ENCODE measurements around the gene XRCC3.
A peak's percentile ranks its signal among the peaks of the same experiment; 100 is the strongest.

XRCC3 gene

DNA sequence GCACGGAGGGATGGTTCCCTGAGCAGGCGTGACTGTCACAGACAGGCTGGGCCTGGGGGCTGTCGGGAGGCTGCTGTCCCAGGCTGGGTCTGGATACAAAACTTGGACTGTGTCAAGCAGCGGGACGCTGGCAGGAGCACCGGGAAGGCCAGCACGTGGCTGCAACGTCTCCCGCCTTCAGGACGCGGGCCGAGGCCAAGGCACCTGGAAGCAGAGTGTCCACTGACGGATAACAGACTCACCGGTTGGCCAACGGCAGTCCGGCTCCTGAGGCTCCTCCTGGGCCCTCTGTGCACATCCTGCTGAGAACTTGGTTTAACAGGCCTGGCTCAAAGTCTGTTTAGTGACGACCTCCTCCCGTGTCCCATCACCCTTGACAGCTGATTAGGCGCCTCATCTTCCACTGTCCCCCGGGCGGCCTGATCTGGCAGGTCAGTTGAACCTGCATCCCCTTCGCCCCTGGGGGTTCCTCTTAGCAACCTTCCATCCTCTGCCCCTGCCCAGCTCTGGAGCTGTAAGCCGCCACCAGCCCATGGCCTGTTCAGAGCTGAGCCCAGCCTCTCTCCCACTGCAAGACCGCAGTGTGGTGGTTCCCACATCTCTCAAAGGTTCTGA is 2.5 kb downstream of the XRCC3 start:
- no peak for DNase-seq
- intact Hi-C loops (cut with DNase I) = loop anchor here (10.0 kb wide), 1 partner anchor 138 kb away; no protein-coding TSS in a partner anchor

GRCh38 chr14:103711516-103712431 is 3.5 kb downstream of the XRCC3 start:
- intact Hi-C loops (cut with DNase I) = loop anchor here (10.0 kb wide), 1 partner anchor 137 kb away; no protein-coding TSS in a partner anchor
- DNase-seq = peak in 27 of 42 donors; percentile 25 to 77 (median 61)

- no peak for DNase-seq
- intact Hi-C loops (cut with DNase I) = loop anchor here (10.0 kb wide), 1 partner anchor 136 kb away; no protein-coding TSS in a partner anchor
Measured at GRCh38 chr14:103710771-103711377, 4.4 kb downstream of the XRCC3 start.

DNA sequence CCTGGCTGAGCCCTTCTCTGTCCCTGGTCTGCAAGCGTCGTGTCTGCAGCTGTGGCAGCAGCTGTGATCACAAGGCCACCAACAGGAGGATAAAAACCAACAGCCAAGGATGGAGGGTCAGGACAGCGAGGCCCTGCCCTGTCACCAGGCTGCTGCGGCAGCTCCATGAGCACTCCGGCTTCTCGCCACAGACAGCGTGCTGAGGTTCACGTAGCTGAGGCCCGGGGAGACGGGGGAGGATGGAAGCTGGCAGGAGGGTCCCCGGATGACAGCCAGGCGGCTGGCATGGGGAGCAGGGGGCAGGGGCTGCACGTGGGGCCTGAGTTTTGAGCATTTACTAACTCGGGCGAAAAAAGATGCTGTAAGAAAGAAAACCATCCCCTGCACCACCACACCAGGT is 5.4 kb downstream of the XRCC3 start:
- no peak for DNase-seq
- intact Hi-C loops (cut with DNase I) = loop anchor here (10.0 kb wide), 2 partner anchors 75 to 135 kb away; no protein-coding TSS in a partner anchor

- intact Hi-C loops (cut with DNase I) = loop anchor here (10.0 kb wide), 1 partner anchor 74 kb away; no protein-coding TSS in a partner anchor
- peak in 23 of 42 donors; percentile 27 to 74 (median 48) for DNase-seq
Measured at GRCh38 chr14:103708750-103709187, 6.5 kb downstream of the XRCC3 start.

GRCh38 chr14:103707329-103708263 is 7.7 kb downstream of the XRCC3 start:
- intact Hi-C loops (cut with DNase I) = loop anchor here (10.0 kb wide), 1 partner anchor 73 kb away; no protein-coding TSS in a partner anchor

DNA sequence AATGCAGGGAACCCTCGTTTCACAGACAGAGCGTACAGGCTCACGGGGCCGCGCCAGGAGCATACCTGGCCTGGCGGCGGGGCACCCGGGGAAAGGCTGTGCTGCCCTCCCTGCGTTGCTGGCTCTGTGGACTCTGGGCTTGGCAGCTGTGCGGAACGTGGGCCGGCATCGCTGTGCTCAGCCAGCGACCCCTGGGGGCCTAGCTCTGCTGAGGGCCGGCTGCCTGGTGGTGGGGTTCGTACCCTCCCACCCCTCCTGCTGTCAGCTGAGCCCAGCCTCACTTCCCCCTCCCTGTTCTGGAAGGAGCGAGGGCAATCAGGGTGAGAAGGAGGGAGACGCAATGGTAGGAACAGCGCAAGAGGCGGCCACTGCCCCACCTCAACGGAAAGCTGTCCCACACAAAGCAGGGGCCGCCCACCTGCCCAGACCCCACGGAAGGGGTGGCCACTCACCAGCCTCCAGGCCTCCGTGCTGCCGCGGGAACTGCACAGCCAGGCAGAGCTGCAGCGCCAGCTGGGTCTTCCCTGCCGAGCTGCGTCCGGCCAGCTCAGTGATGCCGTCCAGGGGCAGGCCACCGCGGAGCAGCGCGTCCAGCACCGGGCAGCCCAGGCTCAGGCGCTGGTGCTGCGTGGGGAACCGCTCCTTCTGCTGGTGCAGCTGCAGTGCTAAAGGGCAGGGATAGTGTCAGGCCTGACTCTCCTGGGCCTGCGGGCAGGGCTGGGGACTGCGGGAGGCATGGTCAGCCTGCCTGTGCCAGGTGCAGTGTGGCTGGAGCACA is 8.5 kb downstream of the XRCC3 start:
- intact Hi-C loops (cut with DNase I) = loop anchor here (10.0 kb wide), 1 partner anchor 72 kb away; no protein-coding TSS in a partner anchor
- DNase-seq = no peak

More at GRCh38 chr14:103707329-103708263, 7.7 kb downstream of the XRCC3 start:
- DNase-seq = no peak

GRCh38 chr14:103705504-103706284 is 9.6 kb downstream of the XRCC3 start:
- DNase-seq = peak in 3 of 42 donors; percentile 24 to 59 (median 55)
- intact Hi-C loops (cut with DNase I) = loop anchor here (10.0 kb wide), 1 partner anchor 71 kb away; no protein-coding TSS in a partner anchor

DNA sequence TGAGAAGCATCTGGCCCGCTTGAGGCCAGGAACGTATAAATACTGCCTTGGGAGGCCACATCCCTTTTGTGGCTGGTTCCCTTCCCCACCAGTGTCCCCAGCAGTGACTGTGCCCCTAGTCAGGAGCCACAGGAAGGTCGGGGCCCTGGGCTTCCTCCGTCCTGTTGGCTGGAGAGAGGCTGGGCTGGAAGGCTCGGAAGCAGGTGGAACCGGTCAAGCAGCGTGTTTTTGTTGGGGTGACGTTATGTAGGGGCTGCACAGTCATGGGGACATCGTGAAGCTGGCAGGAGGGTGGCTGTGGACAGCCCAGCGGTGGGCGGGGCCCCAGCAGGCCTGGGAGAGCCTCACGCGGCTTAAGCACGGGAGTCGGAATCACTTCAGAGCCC is 10.1 kb downstream of the XRCC3 start:
- intact Hi-C loops (cut with DNase I) = loop anchor here (10.0 kb wide), 1 partner anchor 70 kb away; no protein-coding TSS in a partner anchor
- no peak for DNase-seq

GRCh38 chr14:103704708-103705107 is 10.5 kb downstream of the XRCC3 start:
- no peak for DNase-seq
- intact Hi-C loops (cut with DNase I) = loop anchor here (10.0 kb wide), 1 partner anchor 70 kb away; no protein-coding TSS in a partner anchor

GRCh38 chr14:103703433-103704385 is 11.5 kb downstream of the XRCC3 start:
- no peak for DNase-seq
- intact Hi-C loops (cut with DNase I) = loop anchor here (10.0 kb wide), 1 partner anchor 69 kb away; no protein-coding TSS in a partner anchor

- intact Hi-C loops (cut with DNase I) = loop anchor here (10.0 kb wide), 1 partner anchor 68 kb away; no protein-coding TSS in a partner anchor
- DNase-seq = no peak
Measured at GRCh38 chr14:103702497-103703432, 12.5 kb downstream of the XRCC3 start.

GRCh38 chr14:103702095-103702494 is 13.2 kb downstream of the XRCC3 start:
- DNase-seq = no peak
- intact Hi-C loops (cut with DNase I) = loop anchor here (10.0 kb wide), 1 partner anchor 67 kb away; no protein-coding TSS in a partner anchor

All from head of caudate nucleus (tissue), 42 donors.